DMS153 treated with DMSO at 0.1 percent for 48 hours (cell line): ENCODE measurements around the gene PLB1.

Source experiments
- DNase-seq: peaks from one replicate; lab custom pipeline; 2025; ENCODE audit not compliant: unreplicated experiment; lab: John Stamatoyannopoulos, UW

The PLB1 gene

DNA sequence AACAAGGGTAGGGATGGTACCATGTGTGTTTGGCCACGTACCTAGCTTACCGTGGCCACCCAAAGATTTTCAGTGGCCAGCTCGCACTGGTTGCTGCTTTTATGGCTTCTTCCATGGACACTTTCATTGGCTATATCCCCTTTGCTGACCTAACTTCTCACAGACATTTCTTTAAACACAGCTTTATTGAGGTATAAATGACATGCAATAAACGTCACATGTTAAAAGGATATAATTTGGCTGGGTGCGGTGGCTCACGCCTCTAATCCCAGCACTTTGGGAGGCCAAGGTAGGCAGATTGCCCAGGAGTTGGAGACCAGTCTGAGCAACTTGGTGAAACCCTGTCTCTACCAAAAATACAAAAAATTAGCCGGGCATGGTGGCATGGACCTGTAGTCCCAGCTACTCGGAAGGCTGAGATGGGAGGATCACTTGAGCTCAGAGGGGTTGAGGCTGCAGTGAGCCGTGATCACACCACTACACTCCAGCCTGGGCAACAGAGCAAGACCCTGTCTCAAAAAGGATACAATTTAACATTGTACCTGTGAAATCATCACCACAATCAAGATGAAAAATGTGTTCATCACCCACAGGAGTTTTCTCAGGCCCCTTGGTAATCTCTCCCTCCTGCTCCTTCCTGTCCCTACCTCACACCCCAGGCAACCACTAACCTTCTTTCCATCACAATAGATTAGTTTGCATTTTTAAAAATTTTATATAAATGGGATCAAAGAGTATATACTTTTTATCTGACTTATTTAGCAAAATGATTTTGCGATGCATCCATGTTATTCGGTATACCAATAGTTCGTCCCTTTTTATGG is 127.9 kb downstream of the PLB1 start:
- no peak for DNase-seq

GRCh38 chr2:28624436-28624792 is 128.6 kb downstream of the PLB1 start:
- no peak for DNase-seq

GRCh38 chr2:28624793-28625701 is 129.2 kb downstream of the PLB1 start:
- DNase-seq: no peak

- DNase-seq: no peak
Measured at GRCh38 chr2:28626376-28626775, 130.5 kb downstream of the PLB1 start.

GRCh38 chr2:28626891-28627421 is 131.1 kb downstream of the PLB1 start:
- DNase-seq: no peak

- DNase-seq: no peak
Measured at GRCh38 chr2:28627722-28628480, 132.0 kb downstream of the PLB1 start.

GRCh38 chr2:28628506-28628905 is 132.6 kb downstream of the PLB1 start:
- no peak for DNase-seq

GRCh38 chr2:28628987-28629386 is 133.1 kb downstream of the PLB1 start:
- DNase-seq: no peak

- DNase-seq: no peak
Measured at GRCh38 chr2:28629910-28630309, 134.1 kb downstream of the PLB1 start.

- DNase-seq: no peak
Measured at GRCh38 chr2:28630341-28630740, 134.5 kb downstream of the PLB1 start.

- DNase-seq: no peak
Measured at GRCh38 chr2:28631514-28632206, 135.8 kb downstream of the PLB1 start.

DNA sequence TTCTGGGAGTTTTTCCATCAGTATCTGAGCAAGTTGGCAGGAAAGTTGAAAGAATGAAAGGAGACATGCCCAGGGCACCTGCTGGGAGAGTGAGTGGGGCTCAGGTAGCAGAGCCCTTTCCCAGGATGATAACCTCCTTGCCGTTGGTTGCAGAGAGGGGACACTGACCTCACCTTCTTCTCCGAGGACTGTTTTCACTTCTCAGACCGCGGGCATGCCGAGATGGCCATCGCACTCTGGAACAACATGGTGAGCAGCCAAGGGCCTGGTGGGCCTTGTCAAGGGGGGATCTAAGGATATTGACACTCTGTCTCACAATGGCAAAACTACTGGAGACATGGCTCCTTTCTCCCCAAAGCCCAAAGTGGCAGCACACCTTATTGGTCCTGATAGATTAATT is 136.9 kb downstream of the PLB1 start:
- DNase-seq: no peak

GRCh38 chr2:28633204-28633603 is 137.3 kb downstream of the PLB1 start:
- DNase-seq: no peak

GRCh38 chr2:28633746-28634145 is 137.9 kb downstream of the PLB1 start:
- DNase-seq: no peak

GRCh38 chr2:28635191-28635611 is 139.3 kb downstream of the PLB1 start:
- no peak for DNase-seq

- DNase-seq: no peak
Measured at GRCh38 chr2:28636491-28636890, 140.6 kb downstream of the PLB1 start.

GRCh38 chr2:28637066-28638047 is 141.5 kb downstream of the PLB1 start:
- no peak for DNase-seq

GRCh38 chr2:28638102-28638501 is 142.2 kb downstream of the PLB1 start:
- no peak for DNase-seq

DNA sequence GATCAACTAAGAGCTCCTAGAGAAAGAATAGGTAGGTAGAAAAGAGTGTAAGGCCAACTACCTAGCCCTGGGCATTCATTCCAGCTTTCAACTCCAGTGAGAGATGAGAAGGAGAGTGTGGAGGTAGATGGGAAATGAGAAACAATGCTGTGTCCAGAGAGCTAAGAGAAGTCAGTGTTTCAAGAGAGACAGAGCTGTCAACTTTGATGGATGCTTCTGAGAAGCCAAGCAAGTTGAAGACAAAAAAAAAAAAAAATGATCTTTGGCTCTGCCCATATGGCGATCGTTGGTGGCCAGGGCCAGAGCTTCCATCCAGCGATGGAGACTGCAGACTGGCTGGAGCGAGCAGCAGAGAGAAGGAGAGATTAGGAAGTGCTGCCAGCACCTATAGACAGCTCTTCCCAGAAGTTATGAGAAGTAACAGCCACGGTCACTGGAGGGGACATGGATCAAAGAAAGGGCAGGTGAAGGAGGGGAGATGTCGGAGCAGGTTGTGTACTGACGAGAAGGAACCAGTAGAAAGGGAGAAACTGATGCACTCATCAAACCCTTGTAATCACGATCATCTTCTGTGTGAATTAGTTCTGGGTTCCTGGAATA is 143.3 kb downstream of the PLB1 start:
- no peak for DNase-seq
